Prostate gland (tissue), 2 donors: ENCODE data around the gene ZC3H12C.

Experiments used
- POLR2AphosphoS5 ChIP-seq: sonication (generic); formaldehyde crosslinking; IDR thresholded peaks from one replicate; pipeline ENCODE4 v1.6.1; 2017; ENCODE audit warnings: antibody characterized with exemption
- TF ChIP-seq, protein P1 (sequence below), 4 experiments: fragments of 200-600 bp in 2 of 4; fragments of 450-650 bp in 2 of 4; sonication (generic) in 2 of 4; IDR thresholded peaks; 1 replicate in 3 of 4; 2 replicates in 1 of 4; pipeline ENCODE4 v1.5.1; 2016 to 2019; ENCODE audit warnings: antibody characterized with exemption in 4 of 4, mild to moderate bottlenecking in 2 of 4, moderate library complexity in 2 of 4

DNA sequence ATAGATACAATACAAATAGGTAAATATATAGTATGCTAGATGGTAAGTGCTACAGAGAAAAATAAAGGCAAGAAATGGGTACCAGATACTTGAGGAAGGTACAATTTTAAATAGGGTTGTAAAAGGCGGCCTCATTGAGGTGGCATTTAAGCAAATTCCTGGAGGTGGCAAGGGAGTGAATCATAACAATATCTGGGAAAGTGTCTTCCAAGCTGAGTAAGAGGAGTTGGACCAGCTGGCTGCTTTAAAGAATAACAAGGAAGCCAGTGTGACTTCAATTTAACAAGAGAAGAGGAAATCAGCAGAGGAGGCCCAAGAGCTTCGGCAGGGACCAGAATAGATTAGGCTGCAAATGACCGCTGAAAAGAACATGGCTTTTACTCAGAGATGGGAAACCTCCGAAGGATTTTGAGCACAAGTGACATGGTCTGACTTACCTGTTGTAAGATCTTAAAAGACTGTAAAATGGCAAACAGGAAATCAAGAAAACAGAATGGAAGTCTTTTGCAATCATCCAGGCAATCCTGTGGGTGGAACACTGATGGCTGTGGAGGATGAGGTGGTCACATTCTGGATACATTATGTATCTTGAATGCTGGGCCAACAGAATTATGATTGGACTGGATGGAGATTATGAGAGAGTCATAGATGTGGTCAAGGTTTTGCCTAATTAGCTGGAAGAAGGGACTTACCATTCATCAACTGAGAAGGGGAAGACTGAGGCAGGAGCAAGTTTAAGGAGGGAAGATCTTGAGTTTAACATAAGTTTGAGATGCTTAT is 126.0 kb downstream of the ZC3H12C start:
- TF ChIP-seq POLR2AphosphoS5: no peak
- TF ChIP-seq, protein P1, sequence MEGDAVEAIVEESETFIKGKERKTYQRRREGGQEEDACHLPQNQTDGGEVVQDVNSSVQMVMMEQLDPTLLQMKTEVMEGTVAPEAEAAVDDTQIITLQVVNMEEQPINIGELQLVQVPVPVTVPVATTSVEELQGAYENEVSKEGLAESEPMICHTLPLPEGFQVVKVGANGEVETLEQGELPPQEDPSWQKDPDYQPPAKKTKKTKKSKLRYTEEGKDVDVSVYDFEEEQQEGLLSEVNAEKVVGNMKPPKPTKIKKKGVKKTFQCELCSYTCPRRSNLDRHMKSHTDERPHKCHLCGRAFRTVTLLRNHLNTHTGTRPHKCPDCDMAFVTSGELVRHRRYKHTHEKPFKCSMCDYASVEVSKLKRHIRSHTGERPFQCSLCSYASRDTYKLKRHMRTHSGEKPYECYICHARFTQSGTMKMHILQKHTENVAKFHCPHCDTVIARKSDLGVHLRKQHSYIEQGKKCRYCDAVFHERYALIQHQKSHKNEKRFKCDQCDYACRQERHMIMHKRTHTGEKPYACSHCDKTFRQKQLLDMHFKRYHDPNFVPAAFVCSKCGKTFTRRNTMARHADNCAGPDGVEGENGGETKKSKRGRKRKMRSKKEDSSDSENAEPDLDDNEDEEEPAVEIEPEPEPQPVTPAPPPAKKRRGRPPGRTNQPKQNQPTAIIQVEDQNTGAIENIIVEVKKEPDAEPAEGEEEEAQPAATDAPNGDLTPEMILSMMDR (IDR thresholded peaks at IDR 0.05): no peak
